Neural progenitor cell (in vitro differentiated cells): ENCODE results near the gene PHF2. TPM values are rescaled to one million over a fixed set of nuclear protein-coding genes. Genes with fewer than 3 reads are reported as not detected.

Experiments used
- DNase-seq: peaks from one replicate; pipeline ENCODE4 v3.0.0-alpha.2; 2016; ENCODE audit warnings: low spot score
- H2AFZ ChIP-seq: fragments of 200-600 bp; sonication (generic); replicated peaks from 2 replicates; pipeline ENCODE4 v1.6.1; 2016; ENCODE audit warnings: antibody characterized with exemption
- H3F3A ChIP-seq: fragments of 200-600 bp; sonication (generic); 2 replicates; pipeline ENCODE4 v1.6.1; 2016; ENCODE audit warnings: antibody characterized with exemption, low read depth
- H3K27ac ChIP-seq: fragments of 200-600 bp; sonication (generic); 2 replicates; pipeline ENCODE4 v1.5.1; 2016; ENCODE audit warnings: mild to moderate bottlenecking
- H3K27me3 ChIP-seq: fragments of 200-600 bp; sonication (generic); 2 replicates; pipeline ENCODE4 v1.6.1; 2016; ENCODE audit warnings: mild to moderate bottlenecking, moderate library complexity
- H3K36me3 ChIP-seq: fragments of 200-600 bp; sonication (generic); 2 replicates; pipeline ENCODE4 v1.5.1; 2016
- H3K4me1 ChIP-seq: fragments of 200-600 bp; sonication (generic); 2 replicates; pipeline ENCODE4 v1.6.1; 2016; ENCODE audit warnings: mixed run types
- H3K4me2 ChIP-seq: fragments of 200-600 bp; sonication (generic); 2 replicates; pipeline ENCODE4 v1.6.1; 2016
- H3K4me3 ChIP-seq: fragments of 200-600 bp; sonication (generic); 2 replicates; pipeline ENCODE4 v1.5.1; 2016
- H3K79me2 ChIP-seq: fragments of 200-600 bp; sonication (generic); 2 replicates; pipeline ENCODE4 v1.6.1; 2016; ENCODE audit warnings: low read depth
- H3K9ac ChIP-seq: fragments of 200-600 bp; sonication (generic); 2 replicates; pipeline ENCODE4 v1.6.1; 2016
- H3K9me3 ChIP-seq: fragments of 200-600 bp; sonication (generic); 2 replicates; pipeline ENCODE4 v1.5.1; 2016; ENCODE audit warnings: low read depth
- H4K20me1 ChIP-seq: fragments of 200-600 bp; sonication (generic); 2 replicates; pipeline ENCODE4 v1.6.1; 2016; ENCODE audit warnings: low read depth
- H3K27ac Mint-ChIP-seq: 3 replicates; pipeline ENCODE4 v1.8.0; 2021; ENCODE audit warnings: mixed read lengths
- H3K27me3 Mint-ChIP-seq: 2 replicates; pipeline ENCODE4 v1.8.0; 2022; ENCODE audit warnings: low read depth, mild to moderate bottlenecking, inconsistent platforms, moderate library complexity, mixed read lengths; ENCODE audit not compliant: insufficient read depth
- H3K36me3 Mint-ChIP-seq: 3 replicates; pipeline ENCODE4 v1.8.0; 2021; ENCODE audit warnings: mixed read lengths
- H3K4me1 Mint-ChIP-seq: 3 replicates; pipeline ENCODE4 v1.8.0; 2021; ENCODE audit warnings: mixed read lengths
- H3K4me3 Mint-ChIP-seq: 3 replicates; pipeline ENCODE4 v1.8.0; 2021; ENCODE audit warnings: mild to moderate bottlenecking, moderate library complexity, mixed read lengths
- H3K9me3 Mint-ChIP-seq: 3 replicates; pipeline ENCODE4 v1.8.0; 2020; ENCODE audit warnings: mixed read lengths
- CTCF ChIP-seq: fragments of 200-600 bp; sonication (generic); IDR thresholded peaks from 2 replicates; pipeline ENCODE4 v1.5.1; 2017; ENCODE audit warnings: antibody characterized with exemption, mild to moderate bottlenecking
- EZH2 ChIP-seq: fragments of 200-600 bp; sonication (generic); IDR thresholded peaks from 2 replicates; pipeline ENCODE4 v1.6.1; 2017; ENCODE audit warnings: antibody characterized with exemption, mild to moderate bottlenecking, moderate library complexity
- EZH2phosphoT487 ChIP-seq: fragments of 200-600 bp; sonication (generic); IDR thresholded peaks from 2 replicates; pipeline ENCODE4 v1.6.1; 2017; ENCODE audit warnings: antibody characterized with exemption
- total RNA-seq: library from RNA; depleted of rRNA; stranded (reverse); fragments of >200 nt; gene quantifications from 2 replicates; pipeline ENCODE4 v1.2.3, GENCODE V29; 2015; ENCODE audit warnings: low replicate concordance

PHF2 gene
- total RNA-seq, 1 donor from 2014 or later = 17.6 TPM

GRCh38 chr9:93567271-93567959 is 9.0 kb upstream of the PHF2 start:
- Histone ChIP-seq H3K79me2 (no peaks in the 10 kb centered on the region), H3K4me2 (peak overlapping the region; percentile 85), H3K9ac (peak overlapping the region; percentile 78), H2AFZ (peak overlapping the region; percentile 27), H3K36me3 (no peaks in the 10 kb centered on the region), H4K20me1 (no peaks in the 10 kb centered on the region), H3K4me1 (peaks cover 6% of the 10 kb centered on the region), H3K9me3 (no peaks in the 10 kb centered on the region), H3F3A (peaks cover 20% of the 10 kb centered on the region), H3K4me3 (peak overlapping the region; percentile 56), H3K27ac (peak overlapping the region; percentile 55), H3K27me3 (no peaks in the 10 kb centered on the region)
- H3K27me3 Mint-ChIP-seq = peaks cover 2% of the 10 kb centered on the region
- H3K4me3 Mint-ChIP-seq = peak overlapping the region; percentile 79
- DNase-seq = peak; percentile 39
- H3K27ac Mint-ChIP-seq = peak overlapping the region; percentile 94
- H3K36me3 Mint-ChIP-seq = peaks cover 10% of the 10 kb centered on the region
- H3K4me1 Mint-ChIP-seq = peaks cover 15% of the 10 kb centered on the region
- TF ChIP-seq CTCF (no peak), EZH2 (no peak), EZH2phosphoT487 (no peak)
- peaks cover 13% of the 10 kb centered on the region for H3K9me3 Mint-ChIP-seq

GRCh38 chr9:93568169-93568568 is 8.2 kb upstream of the PHF2 start:
- H3K4me1 Mint-ChIP-seq = peaks cover 15% of the 10 kb centered on the region
- Histone ChIP-seq H2AFZ (no peak overlapping the region), H3K27ac (no peak overlapping the region), H3K9ac (no peak overlapping the region), H3K4me3 (no peak overlapping the region), H3F3A (peaks cover 20% of the 10 kb centered on the region), H3K36me3 (no peaks in the 10 kb centered on the region), H3K9me3 (no peaks in the 10 kb centered on the region), H3K4me1 (peaks cover 6% of the 10 kb centered on the region), H4K20me1 (no peaks in the 10 kb centered on the region), H3K79me2 (no peaks in the 10 kb centered on the region), H3K4me2 (no peak overlapping the region), H3K27me3 (no peaks in the 10 kb centered on the region)
- no peak overlapping the region for H3K27ac Mint-ChIP-seq
- no peak for DNase-seq
- peaks cover 2% of the 10 kb centered on the region for H3K27me3 Mint-ChIP-seq
- no peak overlapping the region for H3K4me3 Mint-ChIP-seq
- peaks cover 10% of the 10 kb centered on the region for H3K36me3 Mint-ChIP-seq
- peaks cover 13% of the 10 kb centered on the region for H3K9me3 Mint-ChIP-seq
- TF ChIP-seq EZH2 (no peak), EZH2phosphoT487 (no peak), CTCF (no peak)

- no peak overlapping the region for H3K4me3 Mint-ChIP-seq
- Histone ChIP-seq H3K4me2 (no peak overlapping the region), H3K27me3 (no peaks in the 10 kb centered on the region), H2AFZ (no peak overlapping the region), H3K9ac (no peak overlapping the region), H3K4me1 (peaks cover 6% of the 10 kb centered on the region), H3K36me3 (no peaks in the 10 kb centered on the region), H3F3A (peaks cover 20% of the 10 kb centered on the region), H3K9me3 (no peaks in the 10 kb centered on the region), H3K79me2 (no peaks in the 10 kb centered on the region), H3K27ac (no peak overlapping the region), H3K4me3 (no peak overlapping the region), H4K20me1 (no peaks in the 10 kb centered on the region)
- peaks cover 15% of the 10 kb centered on the region for H3K4me1 Mint-ChIP-seq
- no peak for TF ChIP-seq CTCF
- TF ChIP-seq EZH2phosphoT487 = no peak
- TF ChIP-seq EZH2 = no peak
- no peak overlapping the region for H3K27ac Mint-ChIP-seq
- peaks cover 5% of the 10 kb centered on the region for H3K27me3 Mint-ChIP-seq
- DNase-seq = no peak
- peaks cover 13% of the 10 kb centered on the region for H3K36me3 Mint-ChIP-seq
- H3K9me3 Mint-ChIP-seq = peaks cover 13% of the 10 kb centered on the region
These were observed 6.7 kb upstream of the PHF2 start for GRCh38 chr9:93569621-93570174.
